GM18505 (cell line): ENCODE data around the gene MICAL2.

Source experiments
- ATAC-seq: cut with Tn5 transposase; IDR thresholded peaks from one replicate; pipeline ENCODE4 v1.9.1; 2021; ENCODE audit not compliant: unreplicated experiment
- POLR2A ChIP-seq: IDR thresholded peaks from 4 replicates; pipeline ENCODE4 v1.6.1; 2011; ENCODE audit warnings: borderline replicate concordance; ENCODE audit not compliant: insufficient read depth, insufficient read length; ENCODE audit errors: extremely low read depth

Gene MICAL2

GRCh38 chr11:12279672-12280108, 169.3 kb downstream of the MICAL2 start:
- no peak for TF ChIP-seq POLR2A
- no peak for ATAC-seq

- no peak for ATAC-seq
- TF ChIP-seq POLR2A = no peak
Measured at GRCh38 chr11:12280199-12280837, 169.9 kb downstream of the MICAL2 start.

GRCh38 chr11:12280838-12281565, 170.6 kb downstream of the MICAL2 start:
- ATAC-seq = no peak
- TF ChIP-seq POLR2A = no peak

- ATAC-seq = no peak
- no peak for TF ChIP-seq POLR2A
Measured at GRCh38 chr11:12281571-12282478, 171.4 kb downstream of the MICAL2 start.

GRCh38 chr11:12282676-12283075, 172.3 kb downstream of the MICAL2 start:
- no peak for ATAC-seq
- TF ChIP-seq POLR2A = no peak

GRCh38 chr11:12284316-12285050, 174.1 kb downstream of the MICAL2 start:
- no peak for ATAC-seq
- TF ChIP-seq POLR2A = no peak

- no peak for ATAC-seq
- TF ChIP-seq POLR2A = no peak
Measured at GRCh38 chr11:12285106-12285505, 174.7 kb downstream of the MICAL2 start.

GRCh38 chr11:12285811-12286222, 175.4 kb downstream of the MICAL2 start:
- ATAC-seq = no peak
- no peak for TF ChIP-seq POLR2A

- no peak for ATAC-seq
- TF ChIP-seq POLR2A = no peak
Measured at GRCh38 chr11:12286606-12287005, 176.2 kb downstream of the MICAL2 start.

- no peak for ATAC-seq
- TF ChIP-seq POLR2A = no peak
Measured at GRCh38 chr11:12287009-12287373, 176.6 kb downstream of the MICAL2 start.

- ATAC-seq = no peak
- no peak for TF ChIP-seq POLR2A
Measured at GRCh38 chr11:12287374-12288211, 177.2 kb downstream of the MICAL2 start.
